ENCODE measurements around the gene ATP2B2. TPM values are rescaled to one million over a fixed set of nuclear protein-coding genes. Genes with fewer than 3 reads are reported as not detected.

Gene ATP2B2
- total and polyA plus RNA-seq, 10 of the 15 experiments (the other 5 are each of a cell fraction or from before 2014, with no cell fraction given), result 0.04 TPM; not detected in 9

DNA sequence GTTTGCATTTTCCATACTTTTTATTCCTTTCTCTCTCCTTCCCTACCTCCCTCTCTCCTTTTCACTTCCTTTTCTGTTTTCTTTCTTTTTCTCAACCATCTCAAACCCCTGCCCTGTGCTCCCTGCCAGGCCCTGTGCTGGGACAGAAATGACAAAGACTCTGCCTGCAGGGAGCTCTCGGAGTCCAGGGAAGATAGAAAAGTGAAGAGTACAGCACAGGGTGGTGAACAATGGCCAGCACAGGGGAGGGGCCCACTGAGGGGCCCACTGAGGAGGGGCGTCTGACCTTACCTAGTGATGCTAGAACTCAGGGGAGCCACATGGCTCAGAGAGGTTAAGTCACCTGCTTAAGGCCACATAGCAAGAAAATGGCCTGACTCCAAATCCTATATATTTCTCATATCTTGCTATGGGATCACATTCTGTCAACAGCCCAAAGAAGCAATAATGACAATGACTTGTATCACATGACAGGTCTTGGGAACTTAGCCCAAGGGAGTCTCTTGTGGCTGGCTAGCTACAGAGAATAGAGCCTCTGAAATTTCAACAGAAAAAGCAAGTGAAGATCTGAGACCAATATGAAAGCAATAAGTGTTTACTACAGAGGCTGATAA is 44.3 kb upstream of the ATP2B2 start (continued):
- TF ChIP-seq MTA2 (IDR thresholded peaks at IDR 0.05; ENCODE audit: low read depth) (no peak), NFIC (IDR thresholded peaks at IDR 0.05; ENCODE audit: low read depth, low read length) (no peak), SPI1 (IDR thresholded peaks at IDR 0.05; ENCODE audit: borderline replicate concordance, insufficient read depth, low read depth, low read length) (no peak)
- TF ChIP-seq, protein P1, sequence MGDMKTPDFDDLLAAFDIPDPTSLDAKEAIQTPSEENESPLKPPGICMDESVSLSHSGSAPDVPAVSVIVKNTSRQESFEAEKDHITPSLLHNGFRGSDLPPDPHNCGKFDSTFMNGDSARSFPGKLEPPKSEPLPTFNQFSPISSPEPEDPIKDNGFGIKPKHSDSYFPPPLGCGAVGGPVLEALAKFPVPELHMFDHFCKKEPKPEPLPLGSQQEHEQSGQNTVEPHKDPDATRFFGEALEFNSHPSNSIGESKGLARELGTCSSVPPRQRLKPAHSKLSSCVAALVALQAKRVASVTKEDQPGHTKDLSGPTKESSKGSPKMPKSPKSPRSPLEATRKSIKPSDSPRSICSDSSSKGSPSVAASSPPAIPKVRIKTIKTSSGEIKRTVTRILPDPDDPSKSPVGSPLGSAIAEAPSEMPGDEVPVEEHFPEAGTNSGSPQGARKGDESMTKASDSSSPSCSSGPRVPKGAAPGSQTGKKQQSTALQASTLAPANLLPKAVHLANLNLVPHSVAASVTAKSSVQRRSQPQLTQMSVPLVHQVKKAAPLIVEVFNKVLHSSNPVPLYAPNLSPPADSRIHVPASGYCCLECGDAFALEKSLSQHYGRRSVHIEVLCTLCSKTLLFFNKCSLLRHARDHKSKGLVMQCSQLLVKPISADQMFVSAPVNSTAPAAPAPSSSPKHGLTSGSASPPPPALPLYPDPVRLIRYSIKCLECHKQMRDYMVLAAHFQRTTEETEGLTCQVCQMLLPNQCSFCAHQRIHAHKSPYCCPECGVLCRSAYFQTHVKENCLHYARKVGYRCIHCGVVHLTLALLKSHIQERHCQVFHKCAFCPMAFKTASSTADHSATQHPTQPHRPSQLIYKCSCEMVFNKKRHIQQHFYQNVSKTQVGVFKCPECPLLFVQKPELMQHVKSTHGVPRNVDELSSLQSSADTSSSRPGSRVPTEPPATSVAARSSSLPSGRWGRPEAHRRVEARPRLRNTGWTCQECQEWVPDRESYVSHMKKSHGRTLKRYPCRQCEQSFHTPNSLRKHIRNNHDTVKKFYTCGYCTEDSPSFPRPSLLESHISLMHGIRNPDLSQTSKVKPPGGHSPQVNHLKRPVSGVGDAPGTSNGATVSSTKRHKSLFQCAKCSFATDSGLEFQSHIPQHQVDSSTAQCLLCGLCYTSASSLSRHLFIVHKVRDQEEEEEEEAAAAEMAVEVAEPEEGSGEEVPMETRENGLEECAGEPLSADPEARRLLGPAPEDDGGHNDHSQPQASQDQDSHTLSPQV (IDR thresholded peaks at IDR 0.05), result no peak

DNA sequence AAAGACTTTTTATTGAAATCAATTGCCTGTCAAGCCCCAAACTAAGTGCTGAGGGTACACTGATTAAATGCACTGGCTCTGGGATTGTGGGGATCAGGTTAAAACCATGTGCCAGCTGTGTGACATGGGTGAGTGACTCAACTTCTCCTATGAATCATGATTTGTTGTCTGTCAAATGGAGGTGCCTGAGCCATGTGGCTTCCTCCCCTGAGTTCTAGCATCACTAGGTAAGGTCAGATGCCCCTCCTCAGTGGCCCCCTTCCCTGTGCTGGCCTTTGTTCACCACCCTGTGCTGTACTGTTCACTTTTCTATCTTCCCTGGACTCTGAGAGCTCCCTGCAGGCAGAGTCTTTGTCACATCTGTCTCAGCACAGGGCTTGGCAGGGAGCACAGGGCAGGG is 43.6 kb upstream of the ATP2B2 start:
- H3K4me2 ChIP-seq (ENCODE audit: control insufficient read depth, insufficient read depth), result no peak overlapping the region
- no peak overlapping the region for H3K9ac ChIP-seq (ENCODE audit: control insufficient read depth, insufficient read depth, low read length)
- no peaks in the 10 kb centered on the region; the same call in 2 of the 3 replicates for H3K9me3 ChIP-seq (replicated peaks; ENCODE audit: control insufficient read depth, insufficient read depth, low read length)
- in situ Hi-C loops (cut with MboI), result no loop called here
- H3K27ac ChIP-seq (ENCODE audit: control insufficient read depth, insufficient read depth), result no peak overlapping the region
- no peak for ATAC-seq
- H2AFZ ChIP-seq (ENCODE audit: control insufficient read depth, low read depth, low read length), result no peak overlapping the region
- BruUV-seq (replicated peaks), result no TSS peak
- no peak overlapping the region for H3K4me3 ChIP-seq
- no peaks in the 10 kb centered on the region for H3K4me1 ChIP-seq (ENCODE audit: control insufficient read depth, insufficient read depth, low read length)
- no peak for FAIRE-seq
- CTCF ChIA-PET, result interaction anchor here (0.6 kb wide), 1 partner anchor 25 kb away, joined by 3 read pairs; no protein-coding TSS in a partner anchor
- no peak for DNase-seq (ENCODE audit: low read depth, low spot score)
- intact Hi-C loops (cut with micrococcal nuclease; ENCODE audit: unreplicated experiment), result no loop called here
- POLR2A ChIA-PET, result no interaction called here
- H3K27me3 ChIP-seq (replicated peaks in 1 of 2; ENCODE audit: control insufficient read depth in 2 of 2, insufficient read depth in 2 of 2, low read length in 1 of 2), result no peaks in the 10 kb centered on the region
- RAD21 ChIA-PET (ENCODE audit: unreplicated experiment), result no interaction called here
- SMC1A ChIA-PET (ENCODE audit: uncharacterized antibody, unreplicated experiment), result no interaction called here
- no peaks in the 10 kb centered on the region for H4K20me1 ChIP-seq (ENCODE audit: control insufficient read depth, insufficient read depth)
- no peaks in the 10 kb centered on the region for H3K79me2 ChIP-seq (ENCODE audit: control insufficient read depth, insufficient read depth, low read length)
- no peaks in the 10 kb centered on the region for H3K36me3 ChIP-seq (ENCODE audit: control insufficient read depth in 2 of 2, insufficient read depth in 2 of 2, low read length in 1 of 2)
- TF ChIP-seq, protein P2, sequence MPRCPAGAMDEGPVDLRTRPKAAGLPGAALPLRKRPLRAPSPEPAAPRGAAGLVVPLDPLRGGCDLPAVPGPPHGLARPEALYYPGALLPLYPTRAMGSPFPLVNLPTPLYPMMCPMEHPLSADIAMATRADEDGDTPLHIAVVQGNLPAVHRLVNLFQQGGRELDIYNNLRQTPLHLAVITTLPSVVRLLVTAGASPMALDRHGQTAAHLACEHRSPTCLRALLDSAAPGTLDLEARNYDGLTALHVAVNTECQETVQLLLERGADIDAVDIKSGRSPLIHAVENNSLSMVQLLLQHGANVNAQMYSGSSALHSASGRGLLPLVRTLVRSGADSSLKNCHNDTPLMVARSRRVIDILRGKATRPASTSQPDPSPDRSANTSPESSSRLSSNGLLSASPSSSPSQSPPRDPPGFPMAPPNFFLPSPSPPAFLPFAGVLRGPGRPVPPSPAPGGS (IDR thresholded peaks at IDR 0.05; ENCODE audit: borderline replicate concordance, insufficient read depth, low read depth, low read length, poor library complexity, severe bottlenecking), result no peak
- TF ChIP-seq, protein P3, sequence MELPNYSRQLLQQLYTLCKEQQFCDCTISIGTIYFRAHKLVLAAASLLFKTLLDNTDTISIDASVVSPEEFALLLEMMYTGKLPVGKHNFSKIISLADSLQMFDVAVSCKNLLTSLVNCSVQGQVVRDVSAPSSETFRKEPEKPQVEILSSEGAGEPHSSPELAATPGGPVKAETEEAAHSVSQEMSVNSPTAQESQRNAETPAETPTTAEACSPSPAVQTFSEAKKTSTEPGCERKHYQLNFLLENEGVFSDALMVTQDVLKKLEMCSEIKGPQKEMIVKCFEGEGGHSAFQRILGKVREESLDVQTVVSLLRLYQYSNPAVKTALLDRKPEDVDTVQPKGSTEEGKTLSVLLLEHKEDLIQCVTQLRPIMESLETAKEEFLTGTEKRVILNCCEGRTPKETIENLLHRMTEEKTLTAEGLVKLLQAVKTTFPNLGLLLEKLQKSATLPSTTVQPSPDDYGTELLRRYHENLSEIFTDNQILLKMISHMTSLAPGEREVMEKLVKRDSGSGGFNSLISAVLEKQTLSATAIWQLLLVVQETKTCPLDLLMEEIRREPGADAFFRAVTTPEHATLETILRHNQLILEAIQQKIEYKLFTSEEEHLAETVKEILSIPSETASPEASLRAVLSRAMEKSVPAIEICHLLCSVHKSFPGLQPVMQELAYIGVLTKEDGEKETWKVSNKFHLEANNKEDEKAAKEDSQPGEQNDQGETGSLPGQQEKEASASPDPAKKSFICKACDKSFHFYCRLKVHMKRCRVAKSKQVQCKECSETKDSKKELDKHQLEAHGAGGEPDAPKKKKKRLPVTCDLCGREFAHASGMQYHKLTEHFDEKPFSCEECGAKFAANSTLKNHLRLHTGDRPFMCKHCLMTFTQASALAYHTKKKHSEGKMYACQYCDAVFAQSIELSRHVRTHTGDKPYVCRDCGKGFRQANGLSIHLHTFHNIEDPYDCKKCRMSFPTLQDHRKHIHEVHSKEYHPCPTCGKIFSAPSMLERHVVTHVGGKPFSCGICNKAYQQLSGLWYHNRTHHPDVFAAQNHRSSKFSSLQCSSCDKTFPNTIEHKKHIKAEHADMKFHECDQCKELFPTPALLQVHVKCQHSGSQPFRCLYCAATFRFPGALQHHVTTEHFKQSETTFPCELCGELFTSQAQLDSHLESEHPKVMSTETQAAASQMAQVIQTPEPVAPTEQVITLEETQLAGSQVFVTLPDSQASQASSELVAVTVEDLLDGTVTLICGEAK (IDR thresholded peaks at IDR 0.05; ENCODE audit: borderline replicate concordance), result no peak
- no peak for TF ChIP-seq RB1 (IDR thresholded peaks at IDR 0.05; ENCODE audit: borderline replicate concordance)
- TF ChIP-seq SREBF1 (IDR thresholded peaks at IDR 0.05; ENCODE audit: low read length), result no peak
- TF ChIP-seq LARP7 (IDR thresholded peaks at IDR 0.05), result no peak
- no peak for TF ChIP-seq RCOR1 (conservative IDR thresholded peaks at IDR 0.05; ENCODE audit: low read depth, low read length)
- TF ChIP-seq ZBTB33 (IDR thresholded peaks at IDR 0.05), result no peak
